HEK293T (cell line): ENCODE data around the gene GLTPD2.

ENCODE experiments used
- ARNT ChIP-seq: fragments of 450-650 bp; IDR thresholded peaks from 2 replicates; pipeline ENCODE4 v1.6.1; 2017; ENCODE audit warnings: mild to moderate bottlenecking
- BHLHE40 ChIP-seq: fragments of 450-650 bp; IDR thresholded peaks from 2 replicates; pipeline ENCODE4 v1.6.1; 2016; ENCODE audit warnings: mild to moderate bottlenecking, moderate library complexity, borderline replicate concordance
- CTBP1 ChIP-seq: fragments of 450-650 bp; IDR thresholded peaks from 2 replicates; pipeline ENCODE4 v1.6.1; 2016; ENCODE audit warnings: borderline replicate concordance
- FOXK2 ChIP-seq: fragments of 450-650 bp; IDR thresholded peaks from 2 replicates; pipeline ENCODE4 v1.6.1; 2016; ENCODE audit warnings: mild to moderate bottlenecking
- FOXM1 ChIP-seq: fragments of 450-650 bp; IDR thresholded peaks from 2 replicates; pipeline ENCODE4 v1.6.1; 2017; ENCODE audit warnings: mild to moderate bottlenecking, borderline replicate concordance
- HDGF ChIP-seq: fragments of 450-650 bp; IDR thresholded peaks from 2 replicates; pipeline ENCODE4 v1.6.1; 2017; ENCODE audit warnings: antibody characterized with exemption, borderline replicate concordance
- NFRKB ChIP-seq: fragments of 450-650 bp; IDR thresholded peaks from 2 replicates; pipeline ENCODE4 v1.6.1; 2016; ENCODE audit warnings: mild to moderate bottlenecking, moderate library complexity
- PKNOX1 ChIP-seq: fragments of 450-650 bp; IDR thresholded peaks from 2 replicates; pipeline ENCODE4 v1.6.1; 2016
- SP1 ChIP-seq: fragments of 450-650 bp; IDR thresholded peaks from 2 replicates; pipeline ENCODE4 v1.6.1; 2017
- SUZ12 ChIP-seq: fragments of 450-650 bp; IDR thresholded peaks from 2 replicates; pipeline ENCODE4 v1.6.1; 2016; ENCODE audit warnings: mild to moderate bottlenecking
- TARDBP ChIP-seq: fragments of 450-650 bp; IDR thresholded peaks from 2 replicates; pipeline ENCODE4 v1.6.1; 2016

GRCh38 chr17:4818276-4818675 is 29.5 kb downstream of the GLTPD2 start:
- TF ChIP-seq FOXM1 (no peak), CTBP1 (no peak), FOXK2 (no peak), BHLHE40 (no peak), SP1 (no peak), TARDBP (no peak), PKNOX1 (no peak), NFRKB (no peak), HDGF (no peak), ARNT (no peak), SUZ12 (no peak)
